Sciatic nerve (tissue), 2 donors: Measurements from ENCODE around the gene GTF3C1. TPM values are rescaled to one million over a fixed set of nuclear protein-coding genes. Genes with fewer than 3 reads are reported as not detected.
A peak's percentile ranks its signal among the peaks of the same experiment; 100 is the strongest.
"Not testable (repeated sequence)": the region's sequence is repeated elsewhere in the genome, so short reads cannot be mapped to it uniquely, and the experiment has no call there.

Experiments used
- ATAC-seq: fragments of 200-7000 bp; cut with Tn5 transposase; one replicate; pipeline ENCODE4 v1.9.1; 2020; ENCODE audit warnings: mild to moderate bottlenecking, moderate library complexity
- DNase-seq: peaks from one replicate; pipeline ENCODE4 v3.0.0-alpha.2; 2020; ENCODE audit warnings: low spot score
- intact Hi-C: fragments of 100-400 bp; cut with DNase I; formaldehyde crosslinking; loops from one replicate; pipeline ENCODE4 v1.14.2; 2022
- total RNA-seq: library from RNA; stranded (reverse); fragmentation: NEBNext Ultra II Directional; extraction: Animal tissue kit (Norgen Biotek cat#: 25700); gene quantifications from one replicate; pipeline ENCODE4 v1.2.1, GENCODE V29; 2021
- donor health status: DM: no; HTN: no; CAD: no.
- donor health status: DM: no; HTN: no; CAD: no.

Gene GTF3C1
- total RNA-seq, 1 donor from 2014 or later, result 54.0 TPM

GRCh38 chr16:27571433-27572326 lies 22.0 kb upstream of the GTF3C1 start:
- no peak for DNase-seq
- ATAC-seq, result peak; percentile 22
- intact Hi-C loops, result no loop called here

DNA sequence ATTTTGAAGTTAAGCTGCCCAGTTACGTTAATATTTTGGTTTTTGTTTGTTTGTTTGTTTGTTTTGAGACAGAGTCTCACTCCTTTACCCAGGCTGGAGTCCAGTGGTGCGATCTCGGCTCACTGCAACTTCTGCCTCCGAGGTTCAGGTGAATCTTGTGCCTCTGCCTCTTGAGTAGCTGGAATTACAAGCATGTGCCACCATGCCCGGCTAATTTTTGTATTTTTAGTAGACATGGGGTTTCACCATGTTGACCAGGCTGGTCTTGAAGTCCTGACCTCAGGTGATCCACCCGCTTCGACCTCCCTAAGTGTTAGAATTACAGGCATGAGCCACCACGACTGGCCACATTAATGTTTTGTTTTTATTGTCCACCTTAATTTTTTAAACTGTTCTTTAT lies 21.3 kb upstream of the GTF3C1 start:
- ATAC-seq, intact Hi-C loops, DNase-seq: not testable (repeated sequence)

DNA sequence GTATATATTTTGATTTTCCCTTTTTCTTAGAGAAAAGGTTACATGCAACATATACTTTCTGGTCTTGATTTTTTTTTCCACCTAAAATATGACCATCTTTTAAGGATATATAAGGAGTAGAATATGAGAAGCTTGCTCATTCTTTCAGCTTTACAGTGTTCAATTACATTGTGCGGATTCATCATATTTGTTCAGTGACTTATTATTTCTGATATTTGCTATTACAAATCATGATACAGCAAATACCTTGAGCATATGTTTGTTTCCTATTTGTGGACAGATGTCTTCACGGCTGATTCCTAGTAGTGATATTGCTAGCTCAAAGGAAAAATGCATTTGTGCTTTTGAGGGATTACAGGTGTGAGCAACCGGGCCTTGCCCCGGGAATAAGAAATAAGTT lies 18.4 kb upstream of the GTF3C1 start:
- intact Hi-C loops, result no loop called here

DNA sequence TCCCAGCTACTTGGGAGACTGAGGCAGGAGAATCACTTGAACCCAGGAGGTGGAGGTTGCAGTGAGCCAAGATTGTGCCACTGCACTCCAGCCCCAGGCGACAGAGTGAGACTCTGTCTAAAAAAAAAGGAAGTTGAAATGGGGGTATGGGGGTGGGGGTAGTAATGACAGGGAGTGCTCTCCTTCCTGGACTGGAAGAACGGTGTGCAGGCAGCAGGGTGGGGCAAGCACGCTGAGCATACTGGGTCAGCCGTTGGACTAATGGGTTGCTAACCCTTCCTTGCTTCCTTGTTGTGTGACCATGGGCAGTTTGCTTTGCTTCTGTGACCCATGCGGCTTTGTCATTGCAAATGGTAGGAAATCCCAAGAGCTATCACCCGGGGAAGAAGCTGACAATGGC lies 16.7 kb upstream of the GTF3C1 start:
- intact Hi-C loops, result no loop called here
- no peak for ATAC-seq
- DNase-seq, result no peak

More for the DNA sequence above, 18.4 kb upstream of the GTF3C1 start:
- DNase-seq (no peak), ATAC-seq (no peak)

DNA sequence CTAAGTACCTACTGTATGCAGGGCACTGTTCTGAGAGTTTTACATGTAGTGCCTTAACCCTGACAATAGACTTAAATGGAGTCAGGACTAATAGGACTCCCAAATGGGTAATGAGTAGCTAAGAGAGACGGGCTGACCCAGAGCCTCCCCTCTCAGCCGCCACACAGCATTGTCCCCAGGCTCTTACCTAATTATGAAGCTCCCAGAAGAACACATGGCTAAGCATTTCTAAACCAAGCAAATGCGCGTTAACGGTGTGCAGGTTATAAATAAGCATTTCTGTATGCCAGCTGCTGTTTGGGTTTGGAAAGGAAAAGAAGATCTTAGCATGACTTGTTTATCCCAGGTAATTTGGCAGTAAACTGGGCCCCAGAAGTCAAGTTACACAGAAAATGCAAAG lies 14.5 kb upstream of the GTF3C1 start:
- DNase-seq (no peak), ATAC-seq (no peak)
- intact Hi-C loops, result no loop called here

- ATAC-seq (no peak), DNase-seq (no peak)
- intact Hi-C loops, result no loop called here
Measured at GRCh38 chr16:27561216-27561615, 11.5 kb upstream of the GTF3C1 start.

DNA sequence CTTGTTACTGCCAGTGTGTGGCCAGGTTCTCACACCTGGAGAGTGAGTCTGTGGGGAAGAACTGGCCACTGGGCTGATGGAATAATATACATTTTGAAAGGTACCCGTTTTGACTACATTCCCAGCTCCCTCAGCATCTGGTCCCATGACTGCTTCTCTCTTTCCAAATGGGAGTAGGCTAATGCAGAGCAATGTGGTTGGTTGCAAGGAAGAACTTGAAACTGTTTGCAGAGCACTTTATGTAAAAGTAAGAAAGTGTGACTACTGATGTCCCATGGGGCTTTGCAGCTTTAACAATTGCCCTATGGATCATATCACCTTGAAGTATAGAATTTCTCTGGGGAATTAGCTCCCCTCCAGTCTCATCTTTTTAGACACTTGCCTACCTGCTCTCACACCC lies 9.2 kb upstream of the GTF3C1 start:
- intact Hi-C loops, result loop anchor here (10.0 kb wide), 1 partner anchor 86 kb away; no protein-coding TSS in a partner anchor
- ATAC-seq, result no peak
- no peak for DNase-seq

DNA sequence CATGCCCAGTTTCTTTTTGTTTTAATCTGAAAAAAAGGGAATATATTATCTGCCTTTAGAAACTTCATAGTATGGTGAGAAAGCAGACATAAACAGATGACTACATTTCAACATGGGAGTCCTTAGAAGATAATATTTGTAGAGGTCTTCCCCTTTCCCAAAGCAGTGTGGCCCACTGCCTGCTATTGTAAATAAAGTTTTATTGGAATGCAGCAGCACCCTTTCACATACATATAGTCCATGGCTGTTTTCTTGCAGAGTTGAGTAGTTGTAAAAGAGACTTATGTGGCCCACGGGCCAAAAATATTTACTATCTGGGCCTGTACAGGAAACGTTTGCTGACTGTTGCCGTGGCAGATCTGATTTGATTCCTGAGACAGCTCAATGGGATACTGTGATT lies 8.7 kb upstream of the GTF3C1 start:
- DNase-seq (no peak), ATAC-seq (no peak)
- intact Hi-C loops, result loop anchor here (10.0 kb wide), 1 partner anchor 86 kb away; no protein-coding TSS in a partner anchor

DNA sequence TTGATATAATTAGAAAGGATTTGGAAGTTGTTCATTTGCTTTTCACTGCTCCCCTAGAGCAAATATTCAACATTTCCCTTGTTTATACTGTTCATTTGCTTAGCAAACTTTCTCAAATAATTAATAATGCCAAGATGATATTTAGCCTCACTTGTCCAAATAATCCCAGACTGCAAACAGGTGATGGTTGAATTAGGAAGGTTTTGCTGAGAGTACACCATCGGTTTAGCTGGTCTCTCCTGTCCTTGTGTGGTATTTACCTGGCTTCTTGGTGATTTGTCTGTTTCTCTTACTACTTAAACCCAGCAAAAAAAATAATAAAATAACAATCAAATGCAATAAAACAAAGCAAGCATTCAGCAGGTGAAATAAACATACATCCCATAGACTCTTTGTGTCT lies 6.8 kb upstream of the GTF3C1 start:
- intact Hi-C loops, result loop anchor here (10.0 kb wide), 1 partner anchor 88 kb away; no protein-coding TSS in a partner anchor
- DNase-seq, result no peak
- ATAC-seq, result no peak

DNA sequence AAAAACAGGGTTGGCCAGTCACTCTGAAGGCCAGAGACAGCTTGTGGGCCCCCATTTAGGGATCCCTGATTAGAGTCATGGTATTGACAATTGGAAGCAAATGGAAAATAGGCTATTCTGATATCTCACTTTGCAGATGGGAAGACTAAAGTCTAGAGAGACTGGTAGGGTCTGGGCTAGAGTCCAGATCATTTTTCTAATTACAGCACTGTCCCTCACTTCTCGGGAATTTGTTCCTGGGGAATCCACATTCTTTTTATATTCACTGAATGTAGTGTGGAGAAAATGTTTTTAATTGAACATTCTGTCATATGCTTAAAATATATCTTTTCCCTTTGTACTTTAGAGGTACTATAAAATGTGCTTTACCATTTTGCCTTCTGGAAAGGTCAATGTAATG lies 1.3 kb upstream of the GTF3C1 start:
- ATAC-seq, result no peak
- intact Hi-C loops, result loop anchor here (10.0 kb wide), 1 partner anchor 94 kb away; no protein-coding TSS in a partner anchor
- no peak for DNase-seq

DNA sequence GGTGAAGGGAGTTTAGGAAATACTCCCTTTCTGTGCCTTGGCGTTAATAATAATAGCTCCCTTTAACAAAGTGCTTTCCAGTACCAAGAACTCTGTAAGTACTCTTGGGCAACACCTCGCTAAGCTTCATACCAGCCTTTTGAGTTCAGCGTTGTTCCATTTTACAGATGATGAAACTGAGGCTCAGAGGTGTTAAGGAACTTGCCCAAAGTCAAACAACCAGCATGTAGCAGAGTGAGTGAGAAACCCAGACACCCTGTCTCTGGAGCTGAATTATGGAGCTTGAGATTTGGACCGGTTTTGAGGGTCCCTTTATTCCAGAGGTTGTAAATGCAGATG lies 838 bp upstream of the GTF3C1 start:
- ATAC-seq (no peak), DNase-seq (no peak)
- intact Hi-C loops, result loop anchor here (10.0 kb wide), 1 partner anchor 94 kb away; no protein-coding TSS in a partner anchor

- intact Hi-C loops, result no loop called here
- ATAC-seq (peak; percentile 67), DNase-seq (no peak)
Measured at GRCh38 chr16:27549464-27549745, 308 bp downstream of the GTF3C1 start.

DNA sequence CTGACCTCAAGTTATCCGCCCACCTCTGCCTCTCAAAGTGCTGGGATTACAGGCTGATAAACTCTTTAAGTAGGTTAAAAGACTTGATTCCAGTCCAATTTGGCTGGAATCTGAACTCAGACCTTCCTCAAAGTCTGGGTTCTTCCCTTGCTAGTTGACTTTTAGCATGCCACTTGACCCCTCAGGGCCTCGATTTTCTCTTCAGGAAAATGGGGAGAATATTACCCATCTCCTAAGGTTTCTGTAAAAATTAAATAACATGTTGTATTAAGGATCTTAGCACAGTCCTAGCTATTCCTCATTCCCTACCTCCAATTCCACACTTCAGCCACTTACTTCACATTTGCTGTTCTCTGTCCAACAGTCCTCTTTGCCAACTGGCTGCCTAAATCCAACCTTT lies 1.9 kb downstream of the GTF3C1 start:
- intact Hi-C loops, result no loop called here
- DNase-seq (no peak), ATAC-seq (no peak)

- intact Hi-C loops, result no loop called here
- DNase-seq, result no peak
- ATAC-seq, result no peak
Measured at GRCh38 chr16:27547134-27547533, 2.6 kb downstream of the GTF3C1 start.

- DNase-seq (no peak), ATAC-seq (no peak)
- intact Hi-C loops, result no loop called here
Measured at GRCh38 chr16:27544671-27545070, 5.0 kb downstream of the GTF3C1 start.

DNA sequence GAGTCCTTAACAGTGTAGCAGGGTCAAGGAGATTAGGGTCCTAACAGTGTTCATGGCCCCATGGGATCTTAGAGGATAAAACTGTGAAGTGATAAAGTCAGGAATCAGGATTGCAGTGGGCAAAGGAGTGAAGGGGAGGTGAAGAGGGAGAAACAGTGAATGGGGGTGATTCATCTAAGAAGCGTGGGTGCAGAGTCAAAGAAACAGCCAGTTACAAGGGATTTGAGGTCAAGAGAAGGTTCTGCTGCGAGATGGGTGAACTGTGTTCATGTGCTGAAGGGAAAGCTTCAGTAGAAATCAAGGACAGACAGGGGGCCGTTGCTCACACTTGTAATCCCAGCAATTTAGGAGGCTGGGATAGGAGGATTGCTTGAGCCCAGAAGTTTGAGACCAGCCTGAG lies 5.9 kb downstream of the GTF3C1 start:
- ATAC-seq (no peak), DNase-seq (no peak)
- intact Hi-C loops, result no loop called here

GRCh38 chr16:27539636-27540035 lies 10.1 kb downstream of the GTF3C1 start:
- no peak for ATAC-seq
- intact Hi-C loops, result no loop called here
- DNase-seq, result no peak

GRCh38 chr16:27539120-27539519 lies 10.6 kb downstream of the GTF3C1 start:
- DNase-seq (no peak), ATAC-seq (no peak)
- intact Hi-C loops, result no loop called here

- no peak for ATAC-seq
- no peak for DNase-seq
Measured at GRCh38 chr16:27538528-27538927, 11.2 kb downstream of the GTF3C1 start.

DNA sequence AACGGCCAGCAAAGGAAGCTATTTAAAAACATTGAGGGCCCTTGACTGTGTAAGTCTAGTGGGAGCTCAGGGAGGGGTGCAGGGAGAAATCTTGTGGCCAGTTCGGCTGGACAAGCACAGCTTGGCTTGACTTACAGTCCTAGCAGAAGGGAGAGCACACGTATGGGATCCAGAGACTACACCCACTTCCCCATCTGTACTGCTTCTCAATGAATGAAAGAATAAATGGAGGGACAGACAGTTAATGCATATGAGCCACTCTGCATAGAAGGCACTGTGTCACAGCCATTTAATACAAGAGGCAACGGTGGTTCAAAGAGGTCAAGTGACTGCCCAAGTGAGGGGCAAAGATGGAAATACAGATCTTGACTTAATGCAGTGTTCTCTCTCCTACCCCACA lies 15.5 kb downstream of the GTF3C1 start:
- no peak for ATAC-seq
- intact Hi-C loops, result no loop called here
- DNase-seq, result no peak

More at GRCh38 chr16:27538528-27538927, 11.2 kb downstream of the GTF3C1 start:
- intact Hi-C loops, result no loop called here
